GM18873 (cell line): Measurements from ENCODE around the gene CCDC146.
"Not testable (repeated sequence)": the region's sequence is repeated elsewhere in the genome, so short reads cannot be mapped to it uniquely, and the experiment has no call there.

Experiments
- ATAC-seq: cut with Tn5 transposase; IDR thresholded peaks from one replicate; pipeline ENCODE4 v1.9.1; 2021; ENCODE audit warnings: mild to moderate bottlenecking, moderate library complexity, moderate number of reproducible peaks; ENCODE audit not compliant: unreplicated experiment, low FRiP score

The CCDC146 gene

DNA sequence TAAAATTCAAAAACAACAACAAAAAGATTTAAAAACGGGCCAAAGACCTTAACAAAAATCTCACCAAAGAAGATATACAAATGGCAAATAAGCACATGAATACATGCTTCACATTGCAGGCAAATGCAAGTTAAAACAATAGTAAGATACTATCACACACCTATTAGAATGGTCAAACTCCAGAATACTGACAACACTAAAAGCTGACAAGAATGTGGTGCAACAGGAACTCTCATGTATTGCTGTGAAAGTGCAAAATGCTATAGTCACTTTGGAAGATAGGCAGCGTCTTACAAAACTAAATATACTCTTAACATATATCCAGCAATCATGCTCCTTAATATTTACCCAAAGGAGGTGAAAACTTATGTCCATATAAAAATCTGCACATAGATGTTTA is 16.3 kb downstream of the CCDC146 start:
- ATAC-seq: not testable (repeated sequence)

DNA sequence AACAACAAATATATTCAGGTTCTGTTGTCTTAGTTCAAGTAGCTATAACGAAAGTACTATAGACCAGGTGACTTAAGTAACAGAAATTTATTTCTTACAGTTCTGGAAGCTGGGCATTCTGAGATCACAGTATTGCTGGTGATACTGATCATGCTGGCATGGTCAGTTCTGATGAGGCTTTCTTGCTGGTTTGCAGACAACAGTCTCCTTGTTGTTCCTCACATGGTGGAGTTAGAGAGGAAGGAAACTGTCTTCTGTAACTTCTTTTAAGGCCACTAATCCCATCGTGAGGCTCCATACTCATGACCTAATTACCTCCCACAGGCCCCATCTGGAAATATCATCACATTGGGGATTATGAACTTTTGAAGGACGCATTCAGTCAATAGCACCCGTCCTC is 17.9 kb downstream of the CCDC146 start:
- ATAC-seq: not testable (repeated sequence)

DNA sequence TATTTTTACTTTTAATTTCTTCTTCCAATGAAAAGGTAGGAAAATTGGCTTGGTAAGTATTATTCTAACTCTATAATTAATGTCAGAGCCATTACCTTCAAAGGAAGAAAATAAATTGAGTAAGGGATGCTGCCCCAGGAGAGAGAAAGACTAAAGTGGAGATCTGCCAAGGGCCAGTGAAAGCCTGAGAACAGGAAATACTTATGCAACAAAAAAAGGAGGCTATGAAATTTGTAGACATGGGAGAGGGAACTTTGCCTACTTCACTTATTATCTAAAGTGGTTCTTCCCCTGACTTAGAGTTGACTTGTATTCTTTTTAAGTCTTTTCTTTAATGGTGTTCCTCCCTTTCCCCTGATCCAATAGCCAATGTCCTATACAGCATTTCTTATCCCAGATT is 29.8 kb downstream of the CCDC146 start:
- ATAC-seq: not testable (repeated sequence)

DNA sequence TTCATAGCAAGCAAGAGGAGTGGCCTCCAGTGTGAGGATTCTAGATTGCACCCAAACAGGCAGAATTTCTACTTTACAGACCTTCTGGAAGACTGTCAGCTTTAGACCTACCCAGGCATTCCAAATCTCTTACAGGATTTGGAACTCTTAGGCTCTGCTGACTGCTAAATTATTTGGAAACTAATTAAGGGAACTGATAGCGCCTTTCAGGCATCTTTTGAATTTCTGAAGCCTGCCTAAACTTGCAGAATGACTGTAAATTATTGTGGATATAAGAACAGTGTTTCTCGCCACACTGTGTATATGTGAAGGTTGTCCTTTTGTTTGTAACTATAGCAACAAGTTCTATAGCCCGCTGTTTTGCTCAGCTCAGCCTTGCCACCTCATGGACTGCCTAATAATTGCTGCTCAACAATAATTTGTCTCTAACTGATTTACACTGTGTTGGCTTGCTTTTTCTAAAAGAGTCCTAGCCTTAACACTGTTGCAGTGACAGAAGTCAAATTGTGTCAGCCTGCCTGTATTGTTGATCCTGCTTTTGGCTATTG is 32.6 kb downstream of the CCDC146 start:
- peak; percentile 37 for ATAC-seq

DNA sequence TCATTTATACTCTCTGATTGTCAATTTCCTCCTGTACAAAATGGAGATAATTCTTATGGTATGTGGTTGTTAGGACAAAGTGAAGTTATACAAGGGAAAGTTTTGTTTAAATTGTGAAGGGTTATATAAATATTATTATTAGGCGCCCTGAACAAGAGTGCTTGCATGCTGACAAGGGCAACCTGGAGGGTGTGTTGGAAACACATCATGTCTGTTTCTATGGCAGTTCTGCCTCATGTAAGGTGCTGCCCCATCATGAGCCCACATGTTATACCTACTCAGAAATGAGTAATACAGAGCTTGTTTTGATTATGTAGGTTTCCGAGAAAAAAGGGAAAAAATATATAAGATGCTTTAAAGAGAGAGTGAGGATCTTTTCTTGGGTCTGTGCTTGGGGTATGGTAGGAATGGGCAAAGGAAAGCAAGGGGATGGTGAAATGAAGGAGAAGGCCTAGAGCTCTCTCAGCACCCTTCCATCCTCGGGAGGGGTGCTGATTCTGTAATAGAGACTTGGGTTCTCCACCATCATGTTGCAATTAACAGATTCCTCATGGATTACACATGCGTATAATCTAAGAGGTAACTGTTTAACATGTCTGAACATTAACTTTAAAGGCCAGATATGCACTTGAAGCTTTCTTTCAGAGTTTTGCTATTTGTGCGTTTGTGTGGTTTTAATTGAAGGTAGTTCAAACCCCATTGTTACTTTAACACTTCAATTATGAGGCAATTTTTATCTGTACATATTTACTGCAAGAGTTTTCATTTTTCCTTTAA is 33.4 kb downstream of the CCDC146 start:
- ATAC-seq: not testable (repeated sequence)

DNA sequence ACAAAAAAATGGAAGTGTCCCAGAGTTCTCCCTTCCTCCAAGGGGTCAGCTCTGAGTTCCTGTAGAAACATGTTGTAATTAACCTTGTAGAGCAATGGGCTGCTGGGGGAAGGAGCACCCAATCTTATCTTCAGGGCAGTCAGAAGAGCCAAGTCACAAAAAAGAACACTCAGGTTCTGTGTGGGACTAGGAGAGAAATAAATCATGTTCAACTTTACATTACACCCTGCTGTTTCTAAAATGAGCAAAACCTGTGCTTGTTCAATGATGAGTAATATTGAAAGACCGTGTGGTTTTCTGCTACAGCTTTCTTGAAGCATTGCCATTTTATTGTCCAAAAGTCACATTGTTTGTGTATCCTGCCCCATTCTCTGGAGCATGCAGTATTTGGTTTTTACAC is 34.6 kb downstream of the CCDC146 start:
- peak; percentile 75 for ATAC-seq

DNA sequence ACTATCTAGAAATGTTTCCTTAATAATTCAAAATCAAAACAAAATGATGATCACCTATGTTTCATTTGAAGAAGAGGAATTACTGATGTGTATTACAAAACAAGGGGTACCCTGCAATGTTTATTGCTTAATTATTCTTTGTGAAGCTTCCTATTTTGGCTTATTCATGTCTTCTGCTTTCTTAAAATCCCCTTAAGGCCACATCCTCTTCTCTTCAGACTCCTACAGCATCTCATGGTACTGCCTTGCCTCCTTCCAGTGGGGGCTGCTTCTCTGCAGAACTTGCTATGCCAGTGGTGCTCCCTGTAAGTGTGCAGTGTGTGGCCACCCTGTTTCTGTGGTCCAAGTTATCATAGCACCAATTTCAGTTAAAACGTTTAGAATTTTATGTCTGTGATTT is 35.0 kb downstream of the CCDC146 start:
- peak; percentile 61 for ATAC-seq

DNA sequence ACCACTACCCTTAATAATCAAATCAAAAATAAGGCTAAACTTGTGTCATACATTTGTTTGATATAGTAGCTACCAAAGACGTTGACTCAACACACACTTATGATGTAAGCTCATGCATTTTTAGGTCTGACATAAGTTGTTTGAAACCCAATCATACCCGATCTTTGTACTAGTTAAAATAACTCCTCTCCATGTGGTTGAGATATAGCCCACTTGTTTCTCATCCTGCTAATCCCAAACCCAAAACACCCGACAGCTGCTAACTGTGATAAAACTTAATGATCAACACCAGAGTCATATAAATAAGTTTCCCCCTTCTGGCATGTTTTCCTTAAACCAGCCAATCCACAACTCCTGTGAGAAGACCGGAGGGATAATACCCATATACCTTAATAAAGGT is 48.7 kb downstream of the CCDC146 start:
- ATAC-seq: not testable (repeated sequence)

DNA sequence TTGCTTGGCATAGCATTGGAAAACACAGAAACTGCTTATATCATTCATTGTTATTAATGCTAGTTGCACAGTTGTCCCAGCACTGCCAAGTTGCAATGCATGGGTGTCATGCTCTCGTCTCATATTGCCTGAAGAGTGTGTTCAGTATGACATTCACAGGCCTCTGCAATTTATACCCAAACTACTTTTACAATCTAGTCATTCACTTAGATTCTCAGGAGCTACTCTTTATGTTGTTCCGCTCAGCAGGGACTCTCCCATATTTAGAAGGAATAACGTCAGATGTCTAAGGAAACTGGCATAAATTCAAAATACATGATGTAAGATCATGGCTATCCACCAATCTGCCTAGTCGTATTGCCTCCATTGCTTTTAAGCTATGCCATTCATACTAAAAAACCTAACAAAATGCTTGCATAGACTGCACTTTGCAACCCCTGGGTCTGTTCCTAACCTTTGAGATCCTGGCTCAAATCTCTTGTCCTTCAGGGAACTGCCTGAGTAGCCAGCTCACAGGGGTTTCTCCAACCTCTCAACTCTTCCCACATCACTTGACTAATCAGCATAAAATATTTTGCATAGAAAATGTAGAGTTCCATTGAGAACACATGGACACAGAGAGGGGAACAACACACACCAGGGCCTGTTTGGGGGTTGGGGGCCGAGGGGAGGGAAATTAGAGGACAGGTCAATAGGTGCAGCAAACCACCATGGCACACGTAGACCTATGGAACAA is 50.2 kb downstream of the CCDC146 start:
- ATAC-seq: not testable (repeated sequence)

DNA sequence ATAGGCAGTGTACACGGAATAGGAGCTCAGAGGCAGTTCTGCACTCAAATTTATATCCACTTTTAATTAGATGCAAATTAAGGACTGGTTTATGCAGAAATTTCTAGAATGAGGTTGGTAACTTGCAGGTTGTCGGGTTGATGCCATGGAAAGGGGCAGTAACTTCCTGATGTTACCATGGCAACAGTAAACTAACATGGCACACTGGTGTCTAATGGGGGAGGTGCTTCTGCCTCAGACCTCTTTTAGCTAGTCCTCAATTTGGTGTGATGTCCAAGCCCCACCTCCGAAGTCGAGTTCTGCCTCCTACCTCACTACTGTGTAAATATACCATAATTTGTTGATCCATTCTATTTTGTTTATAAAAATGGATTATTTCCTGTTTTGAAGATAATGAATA is 52.0 kb downstream of the CCDC146 start:
- ATAC-seq: not testable (repeated sequence)

DNA sequence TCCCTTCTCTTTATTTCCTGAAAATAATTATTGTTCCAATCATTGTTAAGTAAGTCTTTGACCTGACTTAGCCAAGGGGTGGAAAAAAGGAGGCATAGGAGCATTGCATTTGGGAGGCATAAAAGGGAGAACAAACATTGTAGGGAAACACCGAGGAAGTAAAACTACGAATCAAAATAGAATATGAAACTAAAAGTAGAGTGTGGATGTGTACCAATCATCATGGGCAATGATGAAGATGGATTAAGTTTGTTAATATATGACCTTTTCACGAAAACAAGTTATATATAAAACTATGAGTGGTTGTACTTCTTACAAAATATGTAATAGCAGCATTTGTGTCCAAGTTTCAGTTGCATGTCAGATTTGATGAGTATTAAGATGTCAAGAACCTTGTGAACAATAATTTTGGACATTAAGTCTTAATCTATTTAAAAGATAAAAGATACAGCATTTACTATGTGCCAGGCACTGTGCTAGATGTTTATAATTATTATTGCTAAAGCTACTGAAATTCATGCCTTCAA is 52.9 kb downstream of the CCDC146 start:
- ATAC-seq: not testable (repeated sequence)

DNA sequence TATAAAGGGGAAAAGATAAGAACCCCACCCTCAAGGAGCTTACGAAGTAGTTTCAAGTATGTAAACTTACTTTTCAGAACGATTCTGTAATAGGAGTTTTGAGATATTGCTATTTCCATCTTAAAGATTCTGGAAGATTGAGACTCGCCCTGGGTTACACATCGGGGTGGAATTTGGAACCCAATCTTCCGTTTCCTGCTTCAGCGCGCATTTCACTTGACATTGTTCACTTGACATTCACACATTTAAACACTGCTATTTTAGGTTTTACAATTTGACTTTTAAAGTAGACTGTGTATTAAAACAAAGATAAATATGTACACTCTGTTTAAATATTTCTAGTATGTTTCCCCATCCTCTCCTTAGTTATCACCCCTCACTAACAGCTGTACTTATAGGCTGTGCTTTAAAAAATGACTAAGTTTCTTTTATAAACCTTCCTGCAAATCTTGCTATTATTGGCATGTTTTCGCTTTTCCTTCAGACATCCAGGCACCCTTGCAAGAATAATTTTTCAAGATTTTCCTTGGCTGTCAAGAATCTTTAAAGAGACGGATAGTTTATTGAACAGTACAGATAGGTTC is 55.0 kb downstream of the CCDC146 start:
- not testable (repeated sequence) for ATAC-seq

DNA sequence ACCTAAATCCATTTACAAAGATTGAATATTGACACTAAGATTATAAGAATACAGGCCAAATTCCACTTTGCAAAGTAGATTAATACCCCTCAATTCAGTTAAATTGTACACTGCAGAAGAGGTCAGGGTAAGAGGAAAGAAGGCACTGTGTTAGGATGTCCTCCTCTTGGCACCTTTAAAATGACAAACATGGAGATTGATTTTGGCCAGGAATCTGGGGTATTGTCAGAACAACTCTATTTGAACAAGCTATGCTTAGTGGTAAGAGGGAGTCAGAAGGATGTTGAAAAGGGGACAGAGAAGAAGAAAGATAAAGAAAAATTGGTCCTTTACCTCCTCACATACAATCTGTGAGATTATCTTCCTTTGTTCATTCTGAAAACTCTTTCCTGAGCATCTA is 55.6 kb downstream of the CCDC146 start:
- not testable (repeated sequence) for ATAC-seq

DNA sequence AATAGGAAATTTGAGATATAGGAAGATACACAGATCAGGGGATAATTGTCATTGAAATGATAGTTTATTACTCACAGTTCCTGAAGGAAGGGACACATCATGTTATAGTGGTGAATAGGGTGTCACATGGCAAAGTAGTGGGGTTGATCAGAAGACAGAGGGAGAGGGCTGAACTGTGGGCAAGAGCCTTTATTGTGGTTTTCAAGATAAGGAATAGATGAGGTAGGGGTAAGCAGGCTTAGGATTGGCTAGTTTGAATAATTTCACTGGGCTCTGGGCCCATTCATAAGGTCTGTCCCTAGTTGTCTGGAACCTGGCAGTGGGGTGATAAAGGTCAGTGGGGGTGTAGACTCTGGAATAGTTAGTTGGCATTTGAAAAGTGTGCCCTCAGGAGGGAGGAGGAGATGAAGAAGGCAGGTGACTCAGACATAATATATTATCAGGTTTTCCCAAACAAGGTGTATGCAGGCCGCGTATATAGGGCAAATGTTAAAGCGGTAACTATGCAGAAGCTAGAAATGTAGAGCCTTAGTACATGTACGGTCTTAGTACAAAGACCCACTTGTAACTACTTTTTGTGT is 58.7 kb downstream of the CCDC146 start:
- no peak for ATAC-seq

DNA sequence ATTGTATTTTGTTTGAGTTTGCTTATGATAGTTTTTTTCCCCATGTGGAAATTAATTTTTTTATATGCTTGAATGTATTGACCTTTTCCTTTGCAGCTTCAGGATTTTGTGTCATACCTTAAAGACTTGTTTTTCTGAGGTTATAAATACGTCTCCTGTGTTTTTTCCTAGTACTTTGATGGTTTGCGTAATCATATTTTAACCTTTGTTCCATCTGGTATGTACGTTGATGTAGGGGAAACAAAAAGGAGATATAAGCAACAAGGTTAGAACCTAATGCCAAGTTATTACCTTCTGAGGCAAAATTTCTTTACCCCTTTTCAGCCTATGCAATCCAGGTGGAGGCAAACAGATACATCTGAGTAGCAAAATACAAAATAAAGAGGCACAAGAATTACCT is 59.3 kb downstream of the CCDC146 start:
- ATAC-seq: no peak

DNA sequence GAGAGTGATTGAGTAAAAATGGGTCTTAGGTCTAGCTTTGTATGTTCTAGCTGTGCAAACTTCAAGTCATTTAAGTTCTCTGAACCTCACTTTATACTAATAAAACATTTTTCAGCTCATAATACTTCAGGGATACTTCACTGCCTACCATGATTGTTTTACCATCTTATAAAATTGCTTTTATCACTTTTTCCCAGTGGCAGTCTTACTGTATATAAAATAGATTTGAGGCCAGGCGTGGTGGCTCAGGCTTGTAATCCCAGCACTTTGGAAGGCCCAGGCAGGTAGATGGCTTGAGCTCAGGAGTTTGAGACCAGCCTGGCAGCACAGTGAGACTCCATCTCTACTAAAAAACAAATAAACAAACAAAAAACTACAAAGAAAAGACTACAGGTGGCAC is 59.8 kb downstream of the CCDC146 start:
- no peak for ATAC-seq

DNA sequence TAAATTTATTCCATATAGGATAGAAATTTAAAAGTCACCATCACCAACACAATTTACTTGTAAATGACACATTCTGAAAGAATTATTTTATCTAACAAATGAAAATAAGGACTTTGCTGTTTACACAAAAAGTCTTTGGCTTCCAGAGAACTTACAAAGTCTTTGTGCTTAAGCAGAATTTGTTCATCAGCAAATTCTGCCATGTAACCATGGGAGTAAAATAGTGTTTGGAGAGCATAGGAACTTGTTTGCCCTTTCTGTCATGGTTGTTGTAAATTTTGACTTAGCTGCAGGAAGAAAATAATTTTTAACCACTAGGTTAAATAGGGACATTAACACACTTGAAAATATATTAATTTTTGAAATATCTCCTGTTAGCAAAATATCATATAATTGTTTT is 62.0 kb downstream of the CCDC146 start:
- ATAC-seq: no peak

DNA sequence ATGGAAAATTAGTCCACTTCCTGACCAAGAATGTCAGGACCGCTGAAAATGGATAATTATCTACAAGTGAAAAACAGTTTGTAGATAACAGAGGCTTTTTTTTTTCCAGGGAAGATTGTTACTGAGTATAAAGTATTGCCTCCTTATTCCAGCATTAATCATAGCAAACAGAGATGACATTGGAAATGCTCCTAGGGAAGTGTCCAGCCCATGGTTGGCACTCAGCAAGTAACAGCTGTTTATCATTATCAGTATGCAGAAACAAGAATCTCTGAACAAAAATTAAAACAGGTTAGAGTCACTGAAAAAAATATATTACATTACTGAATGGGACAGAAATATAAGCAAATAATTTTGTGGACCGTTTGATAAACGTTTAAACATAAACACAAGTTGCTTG is 62.6 kb downstream of the CCDC146 start:
- ATAC-seq: no peak

DNA sequence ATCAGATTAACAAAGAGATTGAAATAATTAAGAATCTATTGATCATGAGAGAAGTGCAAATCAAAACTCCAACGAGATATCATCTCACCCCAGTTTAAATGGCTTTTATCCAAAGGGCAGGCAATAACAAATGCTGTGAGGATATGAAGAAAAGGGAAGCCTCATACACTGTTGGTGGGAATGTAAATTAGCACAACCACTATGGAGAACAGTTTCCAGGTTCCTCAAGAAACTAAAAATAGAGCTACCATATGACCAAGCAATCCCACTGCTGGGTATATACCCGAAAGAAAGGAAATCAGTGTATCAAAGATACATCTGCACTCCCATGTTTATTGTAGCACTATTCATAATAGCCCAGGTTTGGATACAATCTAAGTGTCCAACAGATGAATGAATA is 63.5 kb downstream of the CCDC146 start:
- no peak for ATAC-seq

DNA sequence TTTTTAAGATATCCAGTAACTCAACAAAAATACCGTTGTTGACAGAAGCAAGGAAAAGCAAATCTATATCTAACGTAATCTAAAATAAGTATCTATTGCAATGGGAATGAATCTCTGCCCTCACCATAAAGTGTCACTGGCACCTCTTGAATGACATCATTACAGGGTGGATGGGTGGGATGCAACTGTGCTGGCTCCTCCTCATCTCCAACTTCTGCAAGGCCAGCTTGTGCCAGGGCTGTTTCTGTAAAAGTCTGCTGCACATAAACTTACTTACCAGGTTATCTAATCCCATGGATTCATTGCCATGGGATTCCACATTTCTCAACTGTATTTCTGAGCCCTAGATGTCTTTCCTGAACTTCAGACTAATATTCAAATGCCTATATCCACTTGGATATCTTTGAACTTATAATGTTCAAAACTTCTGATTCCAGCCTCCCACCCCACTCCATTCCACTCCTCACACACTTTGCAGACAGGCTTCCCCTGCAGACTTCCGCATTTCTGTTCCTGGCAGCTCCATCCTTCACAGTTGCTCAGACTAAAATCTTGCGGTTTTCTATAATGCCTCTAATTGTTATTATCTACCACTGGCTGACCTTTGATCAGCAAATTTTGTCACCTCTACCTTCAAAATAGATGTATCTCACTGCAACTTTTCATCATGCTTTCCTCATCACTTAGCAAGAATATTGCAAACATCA is 66.5 kb downstream of the CCDC146 start:
- no peak for ATAC-seq
